Skeletal muscle satellite cell (primary cell): ENCODE measurements around the gene KRT7.
A peak's percentile ranks its signal among the peaks of the same experiment; 100 is the strongest.

Source experiments
- H3K27me3 ChIP-seq: 2 replicates; pipeline ENCODE4 v1.7.0; 2013; ENCODE audit warnings: low read length; ENCODE audit not compliant: control insufficient read depth, insufficient read depth
- H3K36me3 ChIP-seq: 2 replicates; pipeline ENCODE4 v1.7.0; 2013; ENCODE audit warnings: mild to moderate bottlenecking, control low read depth, low read length; ENCODE audit not compliant: insufficient read depth
- H3K4me1 ChIP-seq: 2 replicates; pipeline ENCODE4 v1.7.0; 2013; ENCODE audit warnings: low read length; ENCODE audit not compliant: control insufficient read depth, insufficient read depth
- H3K4me2 ChIP-seq: 2 replicates; pipeline ENCODE4 v1.7.0; 2013; ENCODE audit warnings: mild to moderate bottlenecking, low read length
- H3K4me3 ChIP-seq: 2 replicates; pipeline ENCODE4 v1.7.0; 2013; ENCODE audit warnings: low read length
- H3K9ac ChIP-seq: 2 replicates; pipeline ENCODE4 v1.7.0; 2013; ENCODE audit warnings: mild to moderate bottlenecking, low read depth, low read length, moderate library complexity
- H3K9me3 ChIP-seq: replicated peaks from 2 replicates; pipeline ENCODE4 v1.7.0; 2013; ENCODE audit warnings: mild to moderate bottlenecking, control low read depth, low read length

KRT7 gene

GRCh38 chr12:52200781-52201450 is 32.1 kb upstream of the KRT7 start:
- Histone ChIP-seq H3K9me3 (no peaks in the 10 kb centered on the region), H3K36me3 (no peaks in the 10 kb centered on the region), H3K4me1 (peaks cover 81% of the 10 kb centered on the region), H3K4me2 (no peak overlapping the region), H3K4me3 (no peak overlapping the region), H3K27me3 (no peaks in the 10 kb centered on the region), H3K9ac (no peak overlapping the region)

DNA sequence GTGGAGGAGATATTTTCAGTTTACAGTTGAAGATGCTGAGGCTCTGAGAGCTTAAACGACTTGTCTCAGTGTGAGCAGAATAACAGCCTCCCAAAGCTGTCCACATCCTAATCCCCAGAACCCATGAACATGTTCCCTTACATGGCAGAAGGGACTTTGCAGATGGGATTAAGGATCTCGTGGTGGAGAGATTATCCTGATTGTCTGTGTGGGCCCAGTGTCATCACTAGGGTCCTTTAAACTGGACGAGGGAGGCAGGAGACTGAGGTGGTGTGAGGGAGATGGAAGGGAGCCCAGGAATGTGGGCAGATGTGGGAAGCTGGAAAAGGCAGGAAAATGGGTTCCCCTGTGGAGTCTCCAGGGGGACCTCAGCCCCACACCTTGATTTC is 31.6 kb upstream of the KRT7 start:
- Histone ChIP-seq H3K4me1 (peaks cover 86% of the 10 kb centered on the region), H3K27me3 (no peaks in the 10 kb centered on the region)

DNA sequence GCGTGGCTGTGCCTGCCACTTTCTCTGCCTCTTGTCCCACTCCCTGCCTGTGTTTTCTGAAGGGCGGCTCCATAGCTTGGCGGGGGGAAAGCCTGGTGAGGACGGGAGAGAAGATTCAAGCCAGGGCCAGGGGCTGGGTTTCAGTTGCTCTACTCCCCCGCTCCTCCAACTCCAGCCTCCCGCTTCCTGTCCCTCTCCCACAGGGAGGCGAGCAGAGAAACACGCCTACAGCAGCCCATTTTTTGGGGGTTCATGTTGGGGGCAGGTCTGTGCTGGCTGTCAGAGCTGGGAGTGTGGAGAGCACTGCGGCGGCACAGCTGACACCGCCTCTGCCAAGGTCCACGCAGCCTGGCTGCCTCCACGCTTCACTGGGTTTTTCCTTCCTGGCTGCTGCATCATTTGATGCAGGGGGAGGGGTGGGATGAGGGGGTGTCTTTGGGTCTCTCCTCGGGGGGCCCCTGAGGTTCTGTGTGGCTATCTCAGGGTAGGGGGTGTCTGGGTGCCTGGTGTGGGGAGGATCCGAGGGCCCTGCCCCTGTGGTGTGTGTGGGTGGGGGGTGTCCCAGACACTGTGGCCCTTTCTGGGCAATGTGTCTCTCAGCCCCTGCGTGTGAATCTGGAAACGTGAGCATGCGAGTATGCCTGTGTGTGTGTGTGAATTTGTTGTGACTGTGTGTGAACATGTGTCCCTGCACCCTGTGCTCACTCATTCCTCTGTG is 30.5 kb upstream of the KRT7 start:
- H3K9ac ChIP-seq: peak overlapping the region; percentile 71
- H3K27me3 ChIP-seq: no peaks in the 10 kb centered on the region
- H3K4me2 ChIP-seq: peak overlapping the region; percentile 54
- no peaks in the 10 kb centered on the region for H3K9me3 ChIP-seq
- H3K4me3 ChIP-seq: peak overlapping the region; percentile 26
- no peaks in the 10 kb centered on the region for H3K36me3 ChIP-seq
- H3K4me1 ChIP-seq: peaks cover 89% of the 10 kb centered on the region

More for the DNA sequence above, 31.6 kb upstream of the KRT7 start:
- no peak overlapping the region for H3K4me3 ChIP-seq
- H3K36me3 ChIP-seq: no peaks in the 10 kb centered on the region
- H3K4me2 ChIP-seq: no peak overlapping the region
- no peaks in the 10 kb centered on the region for H3K9me3 ChIP-seq
- no peak overlapping the region for H3K9ac ChIP-seq

- Histone ChIP-seq H3K27me3 (no peaks in the 10 kb centered on the region), H3K4me1 (peaks cover 89% of the 10 kb centered on the region), H3K9ac (peak overlapping the region; percentile 71), H3K4me2 (peak overlapping the region; percentile 54), H3K36me3 (no peaks in the 10 kb centered on the region), H3K4me3 (peak overlapping the region; percentile 1), H3K9me3 (no peaks in the 10 kb centered on the region)
Measured at GRCh38 chr12:52203079-52203921, 29.7 kb upstream of the KRT7 start.

DNA sequence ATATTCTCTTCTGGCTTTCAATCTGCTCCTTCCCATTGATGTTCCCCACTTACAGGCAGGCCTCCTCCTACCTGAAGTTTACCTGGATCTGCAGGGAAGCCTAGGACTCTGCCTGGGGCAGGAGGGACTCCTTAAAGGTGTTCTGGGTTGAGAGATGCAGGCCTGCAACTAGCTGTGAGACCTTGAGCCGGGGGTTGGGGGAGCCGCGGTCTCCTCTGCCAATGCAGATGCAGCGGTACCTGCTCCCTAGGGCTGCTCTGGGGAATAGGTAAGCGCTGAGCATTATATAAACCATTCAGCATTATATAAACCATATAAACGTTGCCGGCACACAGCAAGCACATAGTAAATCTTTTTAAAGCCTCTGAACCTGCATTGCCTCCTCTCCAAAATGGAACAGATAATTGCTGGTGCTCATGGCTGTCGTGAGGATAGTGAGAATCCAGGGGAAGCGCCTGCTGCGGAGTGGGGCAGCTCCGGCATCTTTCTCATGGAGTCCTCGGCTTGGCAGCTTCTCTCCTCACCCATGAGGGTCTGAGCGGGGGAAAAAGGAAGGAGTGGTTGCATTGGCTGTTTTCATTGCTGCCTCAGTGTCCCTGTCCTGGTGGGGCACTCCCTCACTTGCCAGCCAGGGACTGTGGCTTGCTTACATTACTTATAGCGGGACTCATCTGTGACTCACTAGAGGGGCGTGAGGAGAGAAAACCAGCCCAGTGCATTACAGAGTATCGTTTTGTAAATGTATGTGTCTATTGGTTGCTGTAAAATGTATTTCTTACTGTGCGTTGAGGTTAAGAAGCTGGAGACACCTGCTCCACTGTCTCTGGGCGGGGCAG is 28.7 kb upstream of the KRT7 start:
- Histone ChIP-seq H3K9me3 (no peaks in the 10 kb centered on the region), H3K36me3 (no peaks in the 10 kb centered on the region), H3K27me3 (no peaks in the 10 kb centered on the region), H3K9ac (no peak overlapping the region), H3K4me3 (no peak overlapping the region), H3K4me2 (peak overlapping the region; percentile 15), H3K4me1 (peaks cover 80% of the 10 kb centered on the region)

- Histone ChIP-seq H3K4me1 (peaks cover 73% of the 10 kb centered on the region), H3K9me3 (no peaks in the 10 kb centered on the region), H3K27me3 (no peaks in the 10 kb centered on the region), H3K36me3 (no peaks in the 10 kb centered on the region), H3K4me3 (no peak overlapping the region), H3K9ac (no peak overlapping the region), H3K4me2 (peak overlapping the region; percentile 15)
Measured at GRCh38 chr12:52204931-52205505, 28.0 kb upstream of the KRT7 start.

GRCh38 chr12:52205612-52206303 is 27.3 kb upstream of the KRT7 start:
- H3K4me1 ChIP-seq: peaks cover 66% of the 10 kb centered on the region

DNA sequence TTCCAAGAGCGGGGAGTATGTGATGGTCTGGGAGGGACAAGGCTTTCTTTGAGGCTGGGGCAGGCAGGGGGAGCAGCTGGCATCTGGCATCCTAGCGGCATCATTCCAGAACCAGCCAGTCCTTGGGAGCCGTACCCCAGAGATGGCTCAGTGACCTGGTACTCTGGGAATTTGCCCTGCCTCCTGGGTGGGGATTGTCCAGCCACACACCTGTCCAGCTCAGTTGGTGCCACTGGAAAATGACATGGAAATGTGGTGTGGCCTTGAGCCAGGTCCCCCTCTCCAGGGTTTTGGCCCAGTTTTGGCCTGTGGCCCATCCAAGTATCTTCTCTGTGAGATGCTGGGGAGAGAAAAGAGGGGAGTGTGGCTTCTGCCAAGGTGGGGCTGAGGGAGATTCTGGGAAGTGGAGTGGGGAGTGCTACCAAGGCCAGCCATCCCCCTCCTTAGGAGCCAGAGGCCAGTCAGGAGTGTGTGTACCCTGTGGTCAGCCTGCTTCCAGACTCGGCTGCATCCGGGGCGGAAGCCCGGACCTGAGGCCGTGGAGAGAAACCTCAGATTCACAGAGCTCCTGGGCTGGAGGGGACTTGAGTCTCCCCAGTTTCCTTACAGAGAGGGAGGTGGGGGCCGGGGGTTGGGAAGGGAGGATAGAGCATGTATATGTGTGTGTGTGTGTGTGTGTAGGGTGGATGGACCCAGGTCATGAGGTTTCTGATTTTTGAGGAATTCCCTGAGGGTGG is 26.6 kb upstream of the KRT7 start:
- no peaks in the 10 kb centered on the region for H3K36me3 ChIP-seq
- H3K4me1 ChIP-seq: peaks cover 61% of the 10 kb centered on the region
- no peaks in the 10 kb centered on the region for H3K9me3 ChIP-seq
- H3K9ac ChIP-seq: no peak overlapping the region
- H3K4me2 ChIP-seq: no peak overlapping the region
- H3K4me3 ChIP-seq: no peak overlapping the region
- no peaks in the 10 kb centered on the region for H3K27me3 ChIP-seq

More at GRCh38 chr12:52205612-52206303, 27.3 kb upstream of the KRT7 start:
- no peaks in the 10 kb centered on the region for H3K9me3 ChIP-seq
- H3K4me3 ChIP-seq: no peak overlapping the region
- no peaks in the 10 kb centered on the region for H3K36me3 ChIP-seq
- H3K4me2 ChIP-seq: no peak overlapping the region
- H3K27me3 ChIP-seq: no peaks in the 10 kb centered on the region
- peak overlapping the region; percentile 7 for H3K9ac ChIP-seq

DNA sequence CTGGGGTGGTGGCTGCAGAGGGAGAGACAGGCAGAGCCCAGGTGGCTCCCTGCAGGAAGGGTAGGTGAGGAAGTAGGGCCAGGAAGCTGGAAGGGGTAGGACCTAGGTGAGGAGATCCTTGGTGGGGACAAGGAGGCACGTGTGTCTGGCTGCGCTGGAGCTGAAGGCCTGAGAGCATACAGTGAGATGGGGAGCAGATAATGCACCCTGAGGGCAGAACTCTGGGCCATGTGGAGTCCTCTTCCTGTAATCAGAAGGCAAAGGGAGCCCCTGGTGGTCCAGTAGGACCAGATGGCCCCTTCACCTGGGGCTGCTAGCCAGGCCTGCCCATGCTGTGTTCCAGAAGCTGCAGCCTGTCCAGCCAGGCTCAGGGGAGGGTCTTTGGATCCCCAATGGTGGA is 25.9 kb upstream of the KRT7 start:
- Histone ChIP-seq H3K4me1 (peaks cover 55% of the 10 kb centered on the region), H3K36me3 (no peaks in the 10 kb centered on the region), H3K4me2 (no peak overlapping the region), H3K9me3 (no peaks in the 10 kb centered on the region), H3K27me3 (no peaks in the 10 kb centered on the region), H3K9ac (no peak overlapping the region), H3K4me3 (no peak overlapping the region)

- Histone ChIP-seq H3K36me3 (no peaks in the 10 kb centered on the region), H3K9ac (no peak overlapping the region), H3K4me3 (no peak overlapping the region), H3K9me3 (no peaks in the 10 kb centered on the region), H3K4me2 (no peak overlapping the region), H3K4me1 (peaks cover 47% of the 10 kb centered on the region), H3K27me3 (no peaks in the 10 kb centered on the region)
Measured at GRCh38 chr12:52207895-52208294, 25.1 kb upstream of the KRT7 start.
